GM19467 (cell line): Measurements from ENCODE around the gene SPACA6.
"Not testable (repeated sequence)": the region's sequence is repeated elsewhere in the genome, so short reads cannot be mapped to it uniquely, and the experiment has no call there.

Experiments used
- ATAC-seq: cut with Tn5 transposase; IDR thresholded peaks from one replicate; pipeline ENCODE4 v1.9.1; 2021; ENCODE audit warnings: mild to moderate bottlenecking, moderate library complexity; ENCODE audit not compliant: unreplicated experiment

SPACA6 gene

GRCh38 chr19:51693260-51693659, at the start of gene SPACA6:
TSS of gene SPACA6 (plus strand) at chr19:51693330. CDS start at chr19:51693527, 197 bp downstream.
- ATAC-seq, result no peak

- ATAC-seq, result no peak
Measured at GRCh38 chr19:51644636-51645271, 48.4 kb upstream of the SPACA6 start.

GRCh38 chr19:51646730-51647129, 46.4 kb upstream of the SPACA6 start, which contains the start of gene SIGLEC14:
TSS of gene SIGLEC14 (minus strand) at chr19:51646825. CDS start at chr19:51646759, 66 bp downstream.
- not testable (repeated sequence) for ATAC-seq

- no peak for ATAC-seq
Measured at GRCh38 chr19:51647318-51647717, 45.8 kb upstream of the SPACA6 start.

- ATAC-seq, result no peak
Measured at GRCh38 chr19:51651216-51651846, 41.8 kb upstream of the SPACA6 start.

GRCh38 chr19:51652266-51652665, 40.9 kb upstream of the SPACA6 start:
- no peak for ATAC-seq

- ATAC-seq, result no peak
Measured at GRCh38 chr19:51653162-51653561, 40.0 kb upstream of the SPACA6 start.

GRCh38 chr19:51654783-51655182, 38.3 kb upstream of the SPACA6 start:
- no peak for ATAC-seq

- ATAC-seq, result no peak
Measured at GRCh38 chr19:51660975-51661600, 32.0 kb upstream of the SPACA6 start.

- ATAC-seq, result no peak
Measured at GRCh38 chr19:51663650-51664049, 29.5 kb upstream of the SPACA6 start.

- no peak for ATAC-seq
Measured at GRCh38 chr19:51664131-51664530, 29.0 kb upstream of the SPACA6 start.

- no peak for ATAC-seq
Measured at GRCh38 chr19:51664997-51665396, 28.1 kb upstream of the SPACA6 start.

GRCh38 chr19:51668216-51668615, 24.9 kb upstream of the SPACA6 start:
- no peak for ATAC-seq

- not testable (repeated sequence) for ATAC-seq
Measured at GRCh38 chr19:51675911-51676565, 17.1 kb upstream of the SPACA6 start.

GRCh38 chr19:51676566-51677083, 16.5 kb upstream of the SPACA6 start:
- ATAC-seq, result no peak

- ATAC-seq, result no peak
Measured at GRCh38 chr19:51680474-51680873, 12.7 kb upstream of the SPACA6 start.

GRCh38 chr19:51681286-51681941, 11.7 kb upstream of the SPACA6 start:
- ATAC-seq, result no peak

- ATAC-seq, result no peak
Measured at GRCh38 chr19:51686171-51686570, 7.0 kb upstream of the SPACA6 start.

GRCh38 chr19:51687791-51688670, 5.1 kb upstream of the SPACA6 start:
- ATAC-seq, result no peak
